HTR-8/SVneo (cell line): ENCODE measurements around the gene SLC25A12.
"Not testable (repeated sequence)": the region's sequence is repeated elsewhere in the genome, so short reads cannot be mapped to it uniquely, and the experiment has no call there.

Experiments used
- DNase-seq: peaks from one replicate; pipeline ENCODE4 v3.0.0; 2011; ENCODE audit warnings: low spot score, mixed read lengths; ENCODE audit not compliant: insufficient read length
- FAIRE-seq: peaks from 2 replicates; lab custom pipeline; 2011; peaks lifted over from hg19 to GRCh38; lab: Jason Lieb, UNC

Gene SLC25A12

DNA sequence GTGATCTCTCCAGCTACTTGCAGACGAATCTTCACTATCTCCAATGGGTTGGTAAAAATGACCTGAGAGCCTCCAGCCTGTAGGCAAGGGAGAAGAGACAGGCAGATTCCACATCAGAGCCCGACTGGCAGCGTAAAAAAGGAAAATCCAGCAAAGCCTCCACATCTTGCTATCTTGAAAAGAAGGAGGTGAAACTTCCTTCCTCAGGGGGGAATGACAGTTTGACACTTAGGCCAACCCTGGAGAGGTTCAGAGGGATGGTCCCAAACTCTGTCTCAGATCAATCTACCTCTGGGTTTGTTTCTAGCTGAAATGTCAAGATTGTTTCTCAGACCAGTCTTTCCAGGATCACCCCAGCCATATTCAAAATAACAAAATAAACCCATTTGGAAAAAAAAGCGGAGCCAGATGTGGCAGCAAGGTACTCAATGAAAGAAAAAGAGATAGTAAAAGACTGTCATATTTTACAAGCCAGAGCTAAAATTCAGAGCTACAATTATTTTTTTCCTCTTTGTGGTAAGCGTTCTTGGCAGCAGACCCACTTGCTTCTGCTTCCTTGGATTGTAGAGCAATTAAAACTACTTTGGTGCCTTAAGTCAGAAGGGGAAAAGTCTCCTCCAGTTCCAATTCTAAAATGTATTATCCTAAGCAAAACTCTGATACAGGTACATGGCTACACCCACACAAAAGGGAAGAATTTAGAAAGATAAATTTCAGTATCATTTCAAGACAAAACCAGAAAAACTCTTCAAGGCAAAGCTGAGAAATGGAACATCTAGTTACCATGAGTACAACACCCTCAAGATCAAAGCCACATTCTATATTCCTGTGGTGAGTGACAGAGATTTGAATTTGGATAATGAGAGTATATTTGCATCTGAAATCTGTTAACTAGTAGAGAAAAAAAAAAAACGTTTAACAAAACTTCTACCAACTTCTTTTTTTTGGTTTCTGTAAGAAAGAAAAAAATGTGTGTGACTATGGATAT, 100.1 kb downstream of the SLC25A12 start:
- DNase-seq (no peak), FAIRE-seq (no peak)

DNA sequence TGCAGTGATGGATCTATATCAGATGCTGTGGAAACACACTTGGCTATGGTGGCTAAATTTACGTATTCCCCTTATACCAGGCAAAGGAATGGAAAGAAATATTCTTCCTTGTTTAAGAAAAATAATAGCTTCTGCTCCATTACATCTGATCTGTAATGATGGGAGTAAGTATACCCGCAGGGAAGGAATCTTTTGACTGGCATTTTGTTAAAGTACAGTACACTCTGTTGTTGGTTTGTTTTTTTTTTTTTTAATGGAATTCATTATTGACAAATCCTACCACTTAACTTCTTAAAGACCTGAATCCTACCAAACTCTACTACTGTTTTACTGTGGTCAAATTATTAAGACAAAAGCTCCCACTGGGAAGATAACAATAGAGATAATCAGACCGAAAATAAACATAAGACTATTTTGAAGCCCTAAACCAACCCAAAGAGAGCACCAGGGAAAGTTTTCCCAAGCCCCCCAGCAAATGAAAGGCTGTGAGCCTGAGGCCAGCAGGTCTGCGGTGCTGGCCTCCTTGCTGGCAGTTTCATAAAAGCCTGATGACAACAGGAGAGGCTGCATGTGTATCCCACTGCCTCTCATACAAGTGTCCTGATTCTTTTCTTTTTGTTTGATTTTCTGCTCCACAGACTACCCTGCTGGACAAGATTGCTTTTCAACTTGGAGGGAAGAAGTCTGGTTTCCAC, 101.0 kb downstream of the SLC25A12 start:
- FAIRE-seq, result no peak
- DNase-seq, result no peak

DNA sequence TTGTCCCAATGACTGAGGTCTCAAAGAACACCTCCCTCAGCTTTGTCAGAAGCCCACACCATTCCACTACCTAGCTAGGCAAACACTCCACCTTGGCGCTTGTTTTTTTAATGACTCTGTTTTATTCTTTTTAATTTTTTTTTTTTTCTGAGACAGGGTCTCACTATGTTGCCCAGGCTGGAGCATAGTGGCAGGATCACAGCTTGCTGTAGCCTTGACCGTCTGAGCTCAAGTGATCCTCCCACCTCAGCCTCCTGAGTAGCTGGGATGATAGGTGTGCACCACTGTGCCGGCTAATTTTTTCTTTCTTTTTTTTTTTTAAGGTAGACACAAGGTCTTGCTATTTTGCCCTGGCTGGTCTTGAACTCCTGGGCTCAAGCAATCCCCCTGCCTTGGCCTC, 101.9 kb downstream of the SLC25A12 start:
- DNase-seq, result no peak
- FAIRE-seq, result no peak

DNA sequence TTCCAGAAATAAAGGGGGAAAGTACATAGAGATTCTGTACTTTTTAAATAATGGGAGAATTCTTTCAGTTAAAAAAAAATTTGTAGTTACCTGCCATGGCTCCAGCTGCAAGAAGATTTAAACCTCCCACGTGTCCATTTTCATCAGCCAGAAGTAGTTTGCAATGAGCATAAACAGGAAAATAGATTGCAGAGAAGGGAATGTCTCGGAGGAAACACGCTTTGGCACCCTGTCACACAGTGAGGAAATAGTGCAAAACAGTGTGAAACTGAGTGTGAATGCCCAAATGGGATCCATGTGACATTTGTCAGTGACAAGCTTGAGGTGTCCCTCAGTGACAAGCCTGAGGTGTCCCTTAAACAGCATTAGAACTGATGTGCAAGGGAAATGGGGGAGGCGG, 102.7 kb downstream of the SLC25A12 start:
- no peak for FAIRE-seq
- no peak for DNase-seq

DNA sequence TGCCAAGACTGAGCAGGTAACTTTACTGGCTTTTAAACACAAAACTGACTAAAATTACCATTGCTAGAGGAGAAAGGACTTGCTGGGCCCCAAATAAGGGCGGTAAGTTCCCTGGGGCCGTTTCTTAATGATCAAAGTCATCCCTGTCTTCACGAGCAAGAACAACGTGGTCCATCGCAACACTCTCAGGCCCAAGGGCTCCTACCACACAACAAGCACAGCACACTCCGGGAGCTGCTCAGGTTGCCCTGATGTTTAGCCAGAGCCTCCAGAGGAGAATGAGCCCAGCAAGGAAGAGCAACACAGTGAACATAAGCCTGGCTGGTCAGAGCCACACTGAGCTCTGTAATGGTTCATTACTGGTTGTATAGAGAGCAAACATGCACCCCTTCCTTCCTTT, 104.1 kb downstream of the SLC25A12 start:
- DNase-seq (no peak), FAIRE-seq (peak; percentile 16)

DNA sequence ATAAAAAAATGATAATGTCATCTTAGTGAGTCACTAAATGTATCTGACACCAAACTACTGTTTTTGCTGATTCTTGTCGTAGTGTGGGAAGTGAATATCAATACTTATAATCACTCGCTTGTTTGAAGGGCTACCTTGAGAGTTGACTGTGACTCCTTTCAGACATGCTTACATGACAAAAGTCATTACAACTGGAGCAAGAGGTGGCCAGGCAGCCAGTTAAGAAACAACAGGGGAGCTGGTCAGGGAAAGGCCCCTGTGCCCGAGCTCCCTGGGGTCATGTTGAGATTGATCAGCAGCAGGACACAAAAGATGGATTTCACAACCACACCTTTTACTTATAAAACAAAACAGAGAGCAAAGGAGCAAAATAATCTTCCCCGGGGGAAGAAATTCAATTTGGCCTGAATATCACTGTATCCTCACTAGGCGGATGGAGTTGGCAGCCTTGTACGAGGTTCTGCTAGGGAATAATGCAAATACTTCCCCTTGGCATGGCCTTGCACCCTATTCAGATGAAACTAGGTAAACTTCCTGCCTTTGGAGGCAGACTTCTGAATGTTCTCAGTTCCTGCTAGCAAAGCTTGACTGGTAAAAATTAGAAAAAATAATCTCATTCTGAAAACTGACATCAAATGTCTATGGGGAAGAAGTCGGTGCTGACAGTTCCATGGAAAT, 105.6 kb downstream of the SLC25A12 start:
- DNase-seq, result no peak
- FAIRE-seq, result no peak

DNA sequence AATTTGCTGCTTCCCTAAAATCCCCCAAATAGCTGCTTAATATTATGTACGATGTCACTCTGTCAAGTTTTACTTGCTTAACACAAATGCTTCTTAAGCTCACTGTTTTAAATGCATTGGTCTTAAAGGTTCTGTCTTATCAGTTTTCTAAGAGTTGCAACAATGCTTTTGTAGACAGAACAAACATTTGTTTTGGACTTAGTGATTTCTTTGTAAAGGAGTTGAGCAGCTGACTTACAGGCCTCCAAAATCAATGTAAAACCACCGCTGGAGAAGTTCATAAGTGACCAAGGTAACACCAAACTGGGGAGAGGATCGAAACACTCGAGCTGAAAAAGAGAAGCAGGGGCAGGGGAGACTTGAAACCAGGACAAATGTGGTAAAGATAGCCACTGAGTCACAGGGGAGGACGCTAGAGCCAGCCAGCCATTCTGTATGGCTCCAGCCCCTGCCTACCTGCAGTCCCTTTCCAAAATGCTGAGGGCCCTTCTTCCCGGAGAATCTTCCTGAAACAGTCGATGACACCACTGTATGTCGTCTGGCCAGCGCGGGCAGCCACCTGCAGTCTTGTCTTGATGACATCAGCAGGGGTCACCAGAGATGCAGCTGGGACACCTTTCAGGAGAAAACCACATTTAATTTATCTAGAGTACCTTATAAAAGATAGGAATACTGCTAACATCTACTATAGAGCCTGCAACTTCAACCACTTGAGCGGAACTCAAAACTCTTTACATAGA, 106.5 kb downstream of the SLC25A12 start:
- FAIRE-seq, result no peak
- DNase-seq, result no peak

DNA sequence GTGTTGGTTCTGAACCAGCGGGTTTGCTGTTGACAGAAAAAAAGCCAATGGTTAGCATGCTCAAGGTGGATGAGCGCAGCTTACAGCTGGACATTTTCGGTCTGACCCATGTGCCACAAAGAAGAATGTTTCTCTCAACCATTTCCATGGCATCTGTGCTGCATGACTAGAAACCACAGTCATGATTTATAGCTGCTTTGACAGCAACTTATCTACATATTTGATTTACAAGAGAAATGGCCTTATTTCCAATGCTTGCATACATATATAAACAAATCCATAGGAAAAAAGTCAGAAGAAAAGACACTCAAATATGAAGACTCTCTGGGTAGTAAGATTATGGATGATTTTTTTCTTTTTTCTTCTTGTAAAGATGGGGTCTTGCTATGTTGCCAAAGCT, 108.6 kb downstream of the SLC25A12 start:
- peak; percentile 75 for FAIRE-seq

DNA sequence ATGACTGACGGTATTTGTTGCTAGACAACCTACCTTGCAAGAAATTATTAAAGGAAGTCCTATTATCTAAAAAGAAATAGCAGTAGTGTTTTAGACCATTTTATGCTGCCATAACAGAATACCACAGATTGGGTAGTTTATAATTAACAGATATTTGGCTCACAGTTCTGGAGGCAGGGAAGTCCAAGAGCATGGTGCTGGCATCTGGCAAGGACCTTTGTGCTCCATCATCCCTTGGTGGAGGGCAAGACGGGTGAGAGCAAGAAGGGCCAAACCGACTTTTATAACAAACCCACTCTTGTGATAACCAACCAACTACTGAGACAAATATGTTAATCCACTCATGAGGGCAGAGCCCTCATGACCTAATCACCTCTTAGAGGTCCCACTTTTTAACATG, 115.5 kb downstream of the SLC25A12 start:
- FAIRE-seq, result no peak
- no peak for DNase-seq

More for the DNA sequence above, 108.6 kb downstream of the SLC25A12 start:
- no peak for DNase-seq

DNA sequence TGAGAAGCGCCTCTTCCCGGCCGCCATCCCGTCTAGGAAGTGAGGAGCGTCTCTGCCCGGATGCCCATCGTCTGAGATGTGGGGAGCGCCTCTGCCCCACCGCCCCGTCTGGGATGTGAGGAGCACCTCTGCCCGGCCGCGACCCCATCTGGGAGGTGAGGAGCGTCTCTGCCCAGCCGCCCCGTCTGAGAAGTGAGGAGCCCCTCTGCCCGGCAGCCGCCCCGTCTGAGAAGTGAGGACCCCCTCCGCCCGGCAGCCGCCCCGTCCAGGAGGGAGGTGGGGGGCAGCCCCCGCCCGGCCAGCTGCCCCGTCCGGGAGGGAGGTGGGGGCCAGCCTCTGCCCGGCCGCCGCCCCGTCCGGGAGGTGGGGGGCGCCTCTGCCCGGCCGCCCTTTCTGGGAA, 119.5 kb downstream of the SLC25A12 start:
- FAIRE-seq, result not testable (repeated sequence)

DNA sequence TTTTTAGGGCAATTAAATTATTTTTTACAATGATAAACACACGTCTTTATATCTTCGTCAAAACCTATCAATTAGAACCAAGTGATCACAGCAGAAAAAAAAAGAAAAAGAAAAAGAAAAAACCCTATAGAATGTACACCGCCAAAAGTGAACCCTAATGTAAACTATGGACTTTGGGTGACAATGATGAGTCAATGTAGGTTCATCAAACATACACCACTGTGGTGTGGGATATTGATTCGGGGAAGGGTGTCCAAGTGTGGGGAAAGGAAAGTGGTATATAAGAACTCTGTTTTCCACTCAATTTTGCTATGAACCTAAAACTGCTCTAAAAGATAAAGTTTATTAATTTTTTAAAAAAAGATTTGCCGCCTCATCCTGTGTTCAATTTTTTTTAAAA, 121.7 kb downstream of the SLC25A12 start:
- FAIRE-seq (no peak), DNase-seq (no peak)

More for the DNA sequence above, 119.5 kb downstream of the SLC25A12 start:
- DNase-seq, result not testable (repeated sequence)

DNA sequence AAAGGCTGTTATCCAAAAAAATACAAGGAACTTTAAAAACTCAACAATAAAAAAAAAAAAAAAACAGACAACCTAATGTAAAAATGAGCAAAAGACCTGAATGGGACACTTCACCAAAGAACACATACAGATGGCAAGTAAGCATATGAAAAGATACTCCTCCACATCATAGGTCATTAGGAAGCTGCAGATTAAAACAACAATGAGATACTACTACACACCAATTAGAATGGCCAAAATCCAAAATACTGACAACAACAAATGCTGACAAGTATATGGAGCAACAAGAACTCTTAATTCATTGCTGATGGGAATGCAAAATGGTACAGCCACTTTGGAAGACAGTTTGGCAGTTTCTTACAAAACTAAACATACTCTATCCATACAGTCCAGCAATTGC, 122.6 kb downstream of the SLC25A12 start:
- FAIRE-seq (no peak), DNase-seq (no peak)

DNA sequence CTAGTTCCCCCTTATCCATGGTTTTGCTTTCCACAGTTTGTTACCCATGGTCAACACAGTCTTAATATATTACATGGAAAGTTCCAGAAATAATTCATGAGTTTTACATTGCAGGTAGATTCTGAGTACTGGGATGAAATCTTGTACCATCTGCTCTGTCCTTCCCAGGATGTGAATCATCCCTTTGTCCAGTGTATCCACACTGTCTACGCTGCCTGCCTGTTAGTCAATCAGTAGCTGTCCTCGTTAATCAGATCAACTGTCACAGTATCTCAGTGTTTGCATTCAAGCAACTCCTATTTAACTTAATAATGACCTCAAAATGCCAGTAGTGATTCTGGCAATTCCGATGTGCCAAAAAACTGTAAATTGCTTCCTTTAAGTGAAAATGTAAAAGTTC, 130.4 kb downstream of the SLC25A12 start:
- FAIRE-seq, result peak; percentile 42
- DNase-seq, result no peak

DNA sequence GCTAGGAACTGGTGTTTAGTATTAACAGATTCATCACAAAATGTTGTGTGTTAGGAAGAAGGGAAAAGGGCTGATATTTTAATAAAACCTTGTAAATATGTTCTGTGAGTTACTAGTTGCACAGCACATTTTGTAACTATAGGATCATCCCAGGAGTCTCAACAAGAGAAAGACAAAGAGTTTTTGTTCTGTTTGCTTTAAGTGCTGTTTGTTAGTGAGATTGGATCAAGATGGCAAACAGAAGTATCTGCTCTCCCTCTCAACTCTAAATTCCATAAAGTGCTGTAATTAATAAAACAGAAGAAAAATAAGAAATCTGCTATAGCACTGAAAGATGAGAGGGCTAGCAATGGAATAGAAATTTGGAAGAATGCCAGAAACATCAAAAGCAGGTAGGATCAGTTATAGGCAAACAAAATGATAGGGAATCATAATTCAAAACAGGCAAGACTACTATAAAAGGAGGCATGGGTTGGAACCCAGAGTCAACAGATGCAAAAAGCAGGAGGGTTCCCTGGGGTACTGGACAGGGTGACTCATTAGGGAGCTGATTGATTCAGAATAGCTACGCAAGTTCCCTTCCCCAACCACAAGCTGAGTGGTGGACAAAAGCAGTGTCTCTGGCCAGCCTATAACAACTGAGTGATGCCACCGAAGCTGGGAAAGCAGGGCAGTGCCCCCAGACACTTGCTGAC, 131.0 kb downstream of the SLC25A12 start:
- peak; percentile 23 for DNase-seq
- FAIRE-seq, result no peak

DNA sequence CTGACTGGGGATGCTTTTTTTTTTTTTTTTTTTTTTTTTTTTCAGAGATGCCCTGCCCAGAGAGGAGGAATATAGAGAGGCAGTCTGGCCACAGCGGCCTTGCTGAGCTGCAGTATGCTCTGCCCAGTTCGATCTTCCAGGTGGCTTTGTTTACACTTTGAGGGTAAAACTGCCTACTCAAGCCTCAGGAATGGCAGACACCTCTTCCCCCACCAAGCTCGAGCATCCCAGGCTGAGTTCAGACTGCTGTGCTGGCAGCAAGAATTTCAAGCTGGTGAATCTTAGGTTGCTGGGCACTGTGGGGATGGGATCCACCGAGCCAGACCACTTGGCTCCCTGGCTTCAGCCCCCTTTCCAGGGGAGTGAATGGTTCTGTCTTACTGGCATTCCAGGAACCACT, 132.9 kb downstream of the SLC25A12 start:
- not testable (repeated sequence) for DNase-seq, FAIRE-seq

DNA sequence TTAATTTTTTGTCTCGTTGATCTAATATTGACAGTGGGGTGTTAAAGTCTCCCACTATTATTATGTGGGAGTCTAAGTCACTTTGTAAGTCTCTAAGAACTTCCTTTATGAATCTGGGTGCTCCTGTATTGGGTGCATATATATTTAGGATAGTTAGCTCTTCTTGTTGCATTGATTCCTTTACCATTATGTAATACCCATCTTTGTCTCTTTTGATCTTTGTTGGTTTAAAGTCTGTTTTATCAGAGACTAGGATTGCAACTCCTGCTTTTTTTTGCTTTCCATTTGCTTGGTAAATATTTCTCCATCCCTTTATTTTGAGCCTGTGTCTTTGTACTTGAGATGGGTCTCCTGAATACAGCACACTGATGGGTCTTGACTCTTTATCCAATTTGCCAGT, 135.3 kb downstream of the SLC25A12 start:
- not testable (repeated sequence) for DNase-seq, FAIRE-seq

DNA sequence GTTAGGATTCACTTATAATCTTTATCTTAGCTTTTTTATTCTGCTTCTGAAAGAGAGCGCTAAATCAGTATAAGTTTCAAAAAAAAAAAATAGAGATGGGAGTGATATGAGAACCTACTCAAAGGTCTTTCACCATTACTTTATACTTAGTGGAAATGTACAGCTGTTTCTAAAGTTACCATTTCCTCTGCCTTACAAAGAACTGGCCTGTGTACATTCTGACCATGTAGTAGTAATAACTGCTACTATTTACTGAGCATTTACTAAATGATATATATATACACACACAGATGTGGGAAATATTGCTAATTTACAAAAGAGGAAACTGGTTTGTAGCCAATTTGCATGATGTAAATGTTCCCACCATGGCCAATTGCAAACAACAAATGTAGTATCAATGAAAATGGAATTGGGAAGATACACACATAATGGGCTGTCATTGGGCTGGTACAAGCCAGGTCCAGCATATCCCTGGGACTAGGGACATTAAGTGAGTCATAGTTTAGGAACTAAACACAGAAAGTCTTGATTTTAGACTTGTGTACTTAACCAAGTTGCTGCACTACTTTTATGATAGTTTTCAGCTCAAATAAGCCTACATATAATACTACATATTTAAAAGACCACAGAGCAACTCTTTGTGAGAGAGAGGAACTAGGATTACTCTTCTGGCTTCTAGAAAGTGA, 139.6 kb downstream of the SLC25A12 start:
- DNase-seq, result no peak
- no peak for FAIRE-seq

DNA sequence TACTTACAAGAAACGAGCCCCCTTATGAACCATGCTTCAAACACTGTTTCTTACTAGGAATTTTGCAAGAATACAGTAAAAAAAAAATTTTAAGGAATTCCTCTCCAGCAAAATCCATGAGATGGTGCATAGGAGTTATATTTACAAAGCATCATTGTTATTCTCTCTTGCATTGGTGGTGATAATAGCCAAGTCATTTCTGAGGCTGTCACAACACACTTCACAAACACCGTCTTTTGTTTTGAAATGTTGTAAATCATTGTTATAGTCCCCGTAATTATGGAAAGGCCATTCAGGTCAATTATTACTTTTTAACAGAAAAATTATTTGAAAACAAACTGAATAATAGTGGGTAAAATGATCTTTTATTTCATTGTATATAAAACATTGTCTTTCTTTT, 146.7 kb downstream of the SLC25A12 start:
- DNase-seq, result no peak
- FAIRE-seq, result no peak

DNA sequence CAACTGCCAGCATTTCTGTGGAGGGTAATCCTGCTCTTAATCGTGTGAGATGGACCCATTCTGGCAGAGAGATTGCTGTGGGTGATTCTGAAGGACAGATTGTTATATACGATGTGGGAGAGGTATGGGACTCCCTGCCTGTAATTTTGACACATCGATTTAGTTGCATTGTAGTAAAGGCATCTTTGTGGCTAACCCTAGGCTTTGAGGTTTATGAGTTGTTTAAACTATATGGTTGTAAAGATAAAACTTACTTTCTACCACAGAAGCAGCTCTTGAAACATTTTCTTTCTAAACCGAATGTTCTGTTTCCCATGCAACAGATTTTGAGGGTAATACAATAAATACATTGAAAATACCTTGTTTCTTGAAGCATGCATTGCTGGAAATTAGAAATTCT, 148.2 kb downstream of the SLC25A12 start:
- FAIRE-seq, result no peak
- DNase-seq, result no peak
